ENCODE results near the gene ZDHHC14.
A peak's percentile ranks its signal among the peaks of the same experiment; 100 is the strongest.

DNA sequence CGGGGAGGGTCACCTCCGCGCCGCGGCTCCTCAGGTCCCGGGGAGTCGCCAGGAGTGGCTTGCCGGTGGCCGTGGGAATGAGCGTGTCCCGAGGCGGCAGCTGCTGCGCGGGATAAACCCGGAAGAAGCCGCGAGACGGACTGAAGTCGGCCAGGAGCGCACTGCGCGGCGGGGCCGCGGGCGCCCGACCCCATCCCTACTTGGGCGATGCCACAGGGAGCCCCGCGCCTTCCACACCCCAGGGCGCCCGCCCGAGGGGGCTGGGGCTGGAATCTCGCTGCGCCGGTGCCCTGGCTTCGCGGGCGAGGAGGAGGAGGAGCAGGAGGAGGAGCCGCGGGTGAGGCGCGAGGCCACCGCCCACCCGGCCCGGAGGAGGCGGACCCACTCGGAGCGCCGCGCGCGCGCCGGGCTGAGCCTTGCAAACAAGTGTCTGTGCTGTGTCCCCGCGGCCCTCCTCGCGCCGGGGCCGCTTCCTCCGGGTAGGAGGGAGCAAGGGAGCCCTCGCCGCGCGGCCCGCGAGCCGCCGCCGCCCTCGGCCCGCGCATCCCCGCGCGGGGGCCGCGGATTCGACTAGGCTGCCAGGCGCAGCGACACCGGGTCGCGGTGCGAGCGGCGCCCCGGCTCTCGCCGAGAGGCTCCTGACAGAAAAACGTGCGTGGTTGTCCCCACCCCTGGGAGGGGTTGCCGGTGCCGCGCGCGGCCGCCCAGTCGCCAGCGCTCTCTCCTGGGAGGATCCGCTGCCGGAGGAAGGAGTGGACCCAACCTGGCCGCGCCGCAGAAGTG lies at the start of gene ZDHHC14:
- TF ChIP-seq POLR2A (IDR thresholded peaks at IDR 0.05) (peak; percentile 66 to 82), EP300 (IDR thresholded peaks at IDR 0.05) (peak in 1 of 2 donors; percentile 84)
- TF ChIP-seq, protein P1, sequence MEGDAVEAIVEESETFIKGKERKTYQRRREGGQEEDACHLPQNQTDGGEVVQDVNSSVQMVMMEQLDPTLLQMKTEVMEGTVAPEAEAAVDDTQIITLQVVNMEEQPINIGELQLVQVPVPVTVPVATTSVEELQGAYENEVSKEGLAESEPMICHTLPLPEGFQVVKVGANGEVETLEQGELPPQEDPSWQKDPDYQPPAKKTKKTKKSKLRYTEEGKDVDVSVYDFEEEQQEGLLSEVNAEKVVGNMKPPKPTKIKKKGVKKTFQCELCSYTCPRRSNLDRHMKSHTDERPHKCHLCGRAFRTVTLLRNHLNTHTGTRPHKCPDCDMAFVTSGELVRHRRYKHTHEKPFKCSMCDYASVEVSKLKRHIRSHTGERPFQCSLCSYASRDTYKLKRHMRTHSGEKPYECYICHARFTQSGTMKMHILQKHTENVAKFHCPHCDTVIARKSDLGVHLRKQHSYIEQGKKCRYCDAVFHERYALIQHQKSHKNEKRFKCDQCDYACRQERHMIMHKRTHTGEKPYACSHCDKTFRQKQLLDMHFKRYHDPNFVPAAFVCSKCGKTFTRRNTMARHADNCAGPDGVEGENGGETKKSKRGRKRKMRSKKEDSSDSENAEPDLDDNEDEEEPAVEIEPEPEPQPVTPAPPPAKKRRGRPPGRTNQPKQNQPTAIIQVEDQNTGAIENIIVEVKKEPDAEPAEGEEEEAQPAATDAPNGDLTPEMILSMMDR (IDR thresholded peaks at IDR 0.05), result peak in 1 of 5 experiments; percentile 34
